ENCODE data around the gene RPP25L. TPM values are rescaled to one million over a fixed set of nuclear protein-coding genes. Genes with fewer than 3 reads are reported as not detected.

The RPP25L gene
- total and polyA plus RNA-seq, 10 of the 15 experiments (the other 5 are each of a cell fraction or from before 2014, with no cell fraction given), result 7.7 to 30.2 (median 16.8) TPM

DNA sequence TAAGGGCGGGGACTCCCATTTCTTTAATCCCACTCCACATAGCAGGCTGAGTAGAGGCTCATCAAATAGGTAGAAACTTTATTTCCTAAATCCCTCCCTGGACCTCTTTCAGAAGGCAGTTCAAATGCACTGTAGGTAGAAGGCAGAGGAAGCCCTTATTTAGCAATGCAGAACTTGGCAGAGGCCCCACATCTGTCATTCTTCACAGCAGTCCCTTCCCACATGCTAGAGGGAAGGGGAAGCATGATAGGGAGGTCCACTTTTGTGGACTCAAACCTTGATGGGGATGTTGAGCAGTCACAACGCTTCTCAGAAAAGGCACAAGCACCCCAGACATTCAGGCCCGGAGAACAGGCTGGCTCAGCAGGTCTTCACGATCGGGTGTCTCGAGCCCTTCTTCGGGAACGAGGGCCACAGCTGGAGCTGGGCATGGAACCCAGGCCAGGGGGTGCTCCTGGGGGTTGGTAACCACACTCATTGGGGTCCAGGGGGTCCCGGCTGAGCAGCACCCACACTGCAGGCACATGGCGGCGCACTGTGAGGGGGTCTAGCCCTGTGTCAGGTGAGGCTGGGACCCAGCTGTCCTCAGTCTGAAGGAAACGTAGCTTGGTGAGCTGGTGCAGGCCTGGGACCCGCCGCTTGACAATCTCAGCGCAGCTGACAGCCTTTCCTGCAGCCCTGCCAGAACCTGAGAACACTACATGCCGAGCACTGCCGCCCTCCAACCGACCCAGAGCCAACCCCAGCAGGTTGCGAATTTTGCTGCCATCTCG lies 1.3 kb downstream of the RPP25L start:
- DNase-seq (ENCODE audit: low read depth, low spot score) (no peak), FAIRE-seq (no peak), ATAC-seq (no peak)
- H3K9ac ChIP-seq (ENCODE audit: control insufficient read depth, insufficient read depth, low read length), result no peak overlapping the region
- no TSS peak for BruUV-seq (replicated peaks)
- in situ Hi-C loops (cut with MboI), result no loop called here
- ChIA-PET SMC1A (ENCODE audit: uncharacterized antibody, unreplicated experiment) (interaction anchor here (0.6 to 2.4 kb wide), 3 partner anchors 10 to 537 kb away, joined by 3 to 13 read pairs (median 4); partner anchors contain the start of gene DCTN3), POLR2A (interaction anchor here (2.2 kb wide), 1 partner anchor 10 kb away, joined by 8 read pairs; the partner anchor contains the start of gene DCTN3), CTCF (interaction anchor here (1.0 to 5.6 kb wide), 5 partner anchors 10 to 1579 kb away, joined by 3 to 118 read pairs (median 3); partner anchors contain the start of genes DCTN3 and SIGMAR1), RAD21 (ENCODE audit: unreplicated experiment) (interaction anchor here (0.8 to 1.2 kb wide), 2 partner anchors 24 to 36 kb away, joined by 3 to 4 read pairs; partner anchors contain the start of gene GALT)
- H3K27me3 ChIP-seq (replicated peaks in 1 of 2; ENCODE audit: control insufficient read depth in 2 of 2, insufficient read depth in 2 of 2, low read length in 1 of 2), result no peaks in the 10 kb centered on the region
- WGBS (ENCODE audit: insufficient coverage, insufficient replicate concordance, low lambda C conversion rate, missing lambda C conversion rate), result 97% methylated on average over 19 of the region's 20 CpGs
- intact Hi-C loops (cut with micrococcal nuclease; ENCODE audit: unreplicated experiment), result no loop called here
- H3K4me3 ChIP-seq, result peak overlapping the region; percentile 81; the same call in 1 of the 2 replicates
- peak overlapping the region; percentile 86 for H3K4me2 ChIP-seq (ENCODE audit: control insufficient read depth, insufficient read depth)
- H3K27ac ChIP-seq (ENCODE audit: control insufficient read depth, insufficient read depth), result no peak overlapping the region
- H3K9me3 ChIP-seq (replicated peaks; ENCODE audit: control insufficient read depth, insufficient read depth, low read length), result no peaks in the 10 kb centered on the region; the same call in 2 of the 3 replicates
- no peak overlapping the region for H2AFZ ChIP-seq (ENCODE audit: control insufficient read depth, low read depth, low read length)
- H4K20me1 ChIP-seq (ENCODE audit: control insufficient read depth, insufficient read depth), result no peaks in the 10 kb centered on the region
- H3K36me3 ChIP-seq (ENCODE audit: control insufficient read depth in 2 of 2, insufficient read depth in 2 of 2, low read length in 1 of 2), result peaks cover 0 to 2% of the 10 kb centered on the region in 2 experiments; a peak in 1 of 4 replicates
- H3K79me2 ChIP-seq (ENCODE audit: control insufficient read depth, insufficient read depth, low read length), result peaks cover 6% of the 10 kb centered on the region
- peaks cover 6% of the 10 kb centered on the region; the same call in 1 of the 2 replicates for H3K4me1 ChIP-seq (ENCODE audit: control insufficient read depth, insufficient read depth, low read length)
- TF ChIP-seq CHD1 (IDR thresholded peaks at IDR 0.05; ENCODE audit: low read depth, low read length) (no peak), POLR2AphosphoS5 (IDR thresholded peaks at IDR 0.05; ENCODE audit: low read length) (peak; percentile 36; the same call in 1 of the 2 replicates), NFIC (IDR thresholded peaks at IDR 0.05; ENCODE audit: low read depth, low read length) (no peak), EP300 (IDR thresholded peaks at IDR 0.05; ENCODE audit: borderline replicate concordance in 1 of 2, control insufficient read depth in 1 of 2, low read depth in 2 of 2, low read length in 2 of 2) (no peak), MEF2A (IDR thresholded peaks at IDR 0.05; ENCODE audit: insufficient read depth, low read depth, low read length) (no peak), STAT3 (IDR thresholded peaks at IDR 0.05; ENCODE audit: low read depth, low read length) (no peak), NFYA (IDR thresholded peaks at IDR 0.05; ENCODE audit: borderline replicate concordance, low read depth, low read length) (no peak), ATF2 (IDR thresholded peaks at IDR 0.05; ENCODE audit: low read length) (no peak), SMAD1 (IDR thresholded peaks at IDR 0.05; ENCODE audit: low read depth, partially characterized antibody) (no peak), SRF (IDR thresholded peaks at IDR 0.05; ENCODE audit: low read depth in 2 of 2, low read length in 2 of 2) (peak in 1 of 2 experiments; percentile 76; a peak in 2 of 4 replicates)
- TF ChIP-seq, protein P1, sequence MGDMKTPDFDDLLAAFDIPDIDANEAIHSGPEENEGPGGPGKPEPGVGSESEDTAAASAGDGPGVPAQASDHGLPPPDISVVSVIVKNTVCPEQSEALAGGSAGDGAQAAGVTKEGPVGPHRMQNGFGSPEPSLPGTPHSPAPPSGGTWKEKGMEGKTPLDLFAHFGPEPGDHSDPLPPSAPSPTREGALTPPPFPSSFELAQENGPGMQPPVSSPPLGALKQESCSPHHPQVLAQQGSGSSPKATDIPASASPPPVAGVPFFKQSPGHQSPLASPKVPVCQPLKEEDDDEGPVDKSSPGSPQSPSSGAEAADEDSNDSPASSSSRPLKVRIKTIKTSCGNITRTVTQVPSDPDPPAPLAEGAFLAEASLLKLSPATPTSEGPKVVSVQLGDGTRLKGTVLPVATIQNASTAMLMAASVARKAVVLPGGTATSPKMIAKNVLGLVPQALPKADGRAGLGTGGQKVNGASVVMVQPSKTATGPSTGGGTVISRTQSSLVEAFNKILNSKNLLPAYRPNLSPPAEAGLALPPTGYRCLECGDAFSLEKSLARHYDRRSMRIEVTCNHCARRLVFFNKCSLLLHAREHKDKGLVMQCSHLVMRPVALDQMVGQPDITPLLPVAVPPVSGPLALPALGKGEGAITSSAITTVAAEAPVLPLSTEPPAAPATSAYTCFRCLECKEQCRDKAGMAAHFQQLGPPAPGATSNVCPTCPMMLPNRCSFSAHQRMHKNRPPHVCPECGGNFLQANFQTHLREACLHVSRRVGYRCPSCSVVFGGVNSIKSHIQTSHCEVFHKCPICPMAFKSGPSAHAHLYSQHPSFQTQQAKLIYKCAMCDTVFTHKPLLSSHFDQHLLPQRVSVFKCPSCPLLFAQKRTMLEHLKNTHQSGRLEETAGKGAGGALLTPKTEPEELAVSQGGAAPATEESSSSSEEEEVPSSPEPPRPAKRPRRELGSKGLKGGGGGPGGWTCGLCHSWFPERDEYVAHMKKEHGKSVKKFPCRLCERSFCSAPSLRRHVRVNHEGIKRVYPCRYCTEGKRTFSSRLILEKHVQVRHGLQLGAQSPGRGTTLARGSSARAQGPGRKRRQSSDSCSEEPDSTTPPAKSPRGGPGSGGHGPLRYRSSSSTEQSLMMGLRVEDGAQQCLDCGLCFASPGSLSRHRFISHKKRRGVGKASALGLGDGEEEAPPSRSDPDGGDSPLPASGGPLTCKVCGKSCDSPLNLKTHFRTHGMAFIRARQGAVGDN (IDR thresholded peaks at IDR 0.05), result no peak
- TF ChIP-seq, protein P2, sequence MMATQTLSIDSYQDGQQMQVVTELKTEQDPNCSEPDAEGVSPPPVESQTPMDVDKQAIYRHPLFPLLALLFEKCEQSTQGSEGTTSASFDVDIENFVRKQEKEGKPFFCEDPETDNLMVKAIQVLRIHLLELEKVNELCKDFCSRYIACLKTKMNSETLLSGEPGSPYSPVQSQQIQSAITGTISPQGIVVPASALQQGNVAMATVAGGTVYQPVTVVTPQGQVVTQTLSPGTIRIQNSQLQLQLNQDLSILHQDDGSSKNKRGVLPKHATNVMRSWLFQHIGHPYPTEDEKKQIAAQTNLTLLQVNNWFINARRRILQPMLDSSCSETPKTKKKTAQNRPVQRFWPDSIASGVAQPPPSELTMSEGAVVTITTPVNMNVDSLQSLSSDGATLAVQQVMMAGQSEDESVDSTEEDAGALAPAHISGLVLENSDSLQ (IDR thresholded peaks at IDR 0.05), result no peak
- TF ChIP-seq, protein P3, sequence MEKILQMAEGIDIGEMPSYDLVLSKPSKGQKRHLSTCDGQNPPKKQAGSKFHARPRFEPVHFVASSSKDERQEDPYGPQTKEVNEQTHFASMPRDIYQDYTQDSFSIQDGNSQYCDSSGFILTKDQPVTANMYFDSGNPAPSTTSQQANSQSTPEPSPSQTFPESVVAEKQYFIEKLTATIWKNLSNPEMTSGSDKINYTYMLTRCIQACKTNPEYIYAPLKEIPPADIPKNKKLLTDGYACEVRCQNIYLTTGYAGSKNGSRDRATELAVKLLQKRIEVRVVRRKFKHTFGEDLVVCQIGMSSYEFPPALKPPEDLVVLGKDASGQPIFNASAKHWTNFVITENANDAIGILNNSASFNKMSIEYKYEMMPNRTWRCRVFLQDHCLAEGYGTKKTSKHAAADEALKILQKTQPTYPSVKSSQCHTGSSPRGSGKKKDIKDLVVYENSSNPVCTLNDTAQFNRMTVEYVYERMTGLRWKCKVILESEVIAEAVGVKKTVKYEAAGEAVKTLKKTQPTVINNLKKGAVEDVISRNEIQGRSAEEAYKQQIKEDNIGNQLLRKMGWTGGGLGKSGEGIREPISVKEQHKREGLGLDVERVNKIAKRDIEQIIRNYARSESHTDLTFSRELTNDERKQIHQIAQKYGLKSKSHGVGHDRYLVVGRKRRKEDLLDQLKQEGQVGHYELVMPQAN (conservative IDR thresholded peaks at IDR 0.05), result no peak

All from GM12878 (cell line).